Astrocyte (in vitro differentiated cells and primary cell): ENCODE measurements around the gene EIF3M. TPM values are rescaled to one million over a fixed set of nuclear protein-coding genes. Genes with fewer than 3 reads are reported as not detected.

Experiments used
- DNase-seq: peaks from one replicate; pipeline ENCODE4 v3.0.0-alpha.2; 2010; ENCODE audit warnings: low read depth
- FAIRE-seq: peaks from 2 replicates; lab custom pipeline; 2011; peaks lifted over from hg19 to GRCh38; lab: Jason Lieb, UNC
- H2AFZ ChIP-seq: 2 replicates; pipeline ENCODE4 v1.6.0; 2012; ENCODE audit warnings: low read depth, low read length, inconsistent platforms
- H3K27ac ChIP-seq: 2 replicates; pipeline ENCODE4 v1.5.1; 2011; ENCODE audit warnings: low read depth, low read length, inconsistent platforms
- H3K27me3 ChIP-seq: 2 replicates; pipeline ENCODE4 v1.6.0; 2011; ENCODE audit warnings: low read length, inconsistent platforms; ENCODE audit not compliant: insufficient read depth
- H3K36me3 ChIP-seq: 2 replicates; pipeline ENCODE4 v1.5.1; 2011; ENCODE audit warnings: low read length, inconsistent platforms; ENCODE audit not compliant: insufficient read depth
- H3K4me1 ChIP-seq: 2 replicates; pipeline ENCODE4 v1.5.1; 2011; ENCODE audit warnings: low read length, inconsistent platforms; ENCODE audit not compliant: insufficient read depth
- H3K4me2 ChIP-seq: 2 replicates; pipeline ENCODE4 v1.6.0; 2012; ENCODE audit warnings: low read length, inconsistent platforms
- H3K4me3 ChIP-seq: 2 replicates; pipeline ENCODE4 v1.5.1; 2011; ENCODE audit warnings: low read depth, mild to moderate bottlenecking, low read length, inconsistent platforms; ENCODE audit not compliant: insufficient read depth
- H3K79me2 ChIP-seq: 2 replicates; pipeline ENCODE4 v1.6.0; 2012; ENCODE audit warnings: mild to moderate bottlenecking, low read length, inconsistent platforms; ENCODE audit not compliant: insufficient read depth
- H3K9ac ChIP-seq: 2 replicates; pipeline ENCODE4 v1.6.0; 2012; ENCODE audit warnings: mild to moderate bottlenecking, low read length, inconsistent platforms
- H3K9me3 ChIP-seq: 2 replicates; pipeline ENCODE4 v1.5.1; 2012; ENCODE audit warnings: low read depth, mild to moderate bottlenecking, low read length, inconsistent platforms; ENCODE audit not compliant: insufficient read depth
- H4K20me1 ChIP-seq: 2 replicates; pipeline ENCODE4 v1.6.0; 2012; ENCODE audit warnings: low read length, inconsistent platforms; ENCODE audit not compliant: insufficient read depth
- H3K27ac Mint-ChIP-seq: one replicate; pipeline ENCODE4 v1.8.0; 2021; ENCODE audit warnings: mild to moderate bottlenecking, mixed read lengths; ENCODE audit not compliant: unreplicated experiment
- H3K27me3 Mint-ChIP-seq: one replicate; pipeline ENCODE4 v1.8.0; 2021; ENCODE audit warnings: low read depth, mixed read lengths; ENCODE audit not compliant: unreplicated experiment
- H3K36me3 Mint-ChIP-seq: one replicate; pipeline ENCODE4 v1.8.0; 2021; ENCODE audit warnings: low read depth, mixed read lengths; ENCODE audit not compliant: unreplicated experiment
- H3K4me1 Mint-ChIP-seq: one replicate; pipeline ENCODE4 v1.8.0; 2021; ENCODE audit warnings: low read depth, mixed read lengths; ENCODE audit not compliant: unreplicated experiment
- H3K4me3 Mint-ChIP-seq: one replicate; pipeline ENCODE4 v1.8.0; 2021; ENCODE audit warnings: mild to moderate bottlenecking, moderate library complexity, mixed read lengths; ENCODE audit not compliant: unreplicated experiment
- H3K9me3 Mint-ChIP-seq: one replicate; pipeline ENCODE4 v1.8.0; 2021; ENCODE audit warnings: mild to moderate bottlenecking, mixed read lengths; ENCODE audit not compliant: unreplicated experiment
- CTCF ChIP-seq: IDR thresholded peaks from 2 replicates; pipeline ENCODE4 v1.5.1; 2011; ENCODE audit warnings: low read depth, mild to moderate bottlenecking, inconsistent platforms, low read length, moderate library complexity; ENCODE audit not compliant: insufficient read depth
- EZH2 ChIP-seq: IDR thresholded peaks from 2 replicates; pipeline ENCODE4 v1.6.1; 2012; ENCODE audit warnings: mild to moderate bottlenecking, low read length, inconsistent platforms; ENCODE audit not compliant: insufficient read depth
- total RNA-seq: library from RNA; stranded (reverse); gene quantifications from 2 replicates; pipeline ENCODE4 v1.2.1, GENCODE V29; 2021

Gene EIF3M
- total RNA-seq, 1 donor from 2014 or later: 287 TPM

GRCh38 chr11:32610797-32611352 lies 27.2 kb downstream of the EIF3M start:
- Mint-ChIP-seq H3K4me1 (no peaks in the 10 kb centered on the region), H3K4me3 (no peak overlapping the region)
- FAIRE-seq: no peak

GRCh38 chr11:32613500-32614151 lies 30.0 kb downstream of the EIF3M start:
- Mint-ChIP-seq H3K4me3 (no peak overlapping the region), H3K9me3 (peaks cover 6% of the 10 kb centered on the region), H3K4me1 (no peaks in the 10 kb centered on the region), H3K36me3 (peaks cover 10% of the 10 kb centered on the region), H3K27me3 (no peaks in the 10 kb centered on the region), H3K27ac (no peak overlapping the region)
- TF ChIP-seq EZH2: no peak
- TF ChIP-seq CTCF: no peak
- no peak for FAIRE-seq
- Histone ChIP-seq H3K36me3 (no peaks in the 10 kb centered on the region), H3K27ac (no peak overlapping the region), H3K79me2 (no peaks in the 10 kb centered on the region), H4K20me1 (no peaks in the 10 kb centered on the region), H3K27me3 (no peaks in the 10 kb centered on the region), H3K9ac (no peak overlapping the region), H3K4me2 (no peak overlapping the region), H3K4me1 (no peaks in the 10 kb centered on the region), H3K9me3 (no peaks in the 10 kb centered on the region), H2AFZ (no peak overlapping the region), H3K4me3 (no peak overlapping the region)
- no peak for DNase-seq

More at GRCh38 chr11:32610797-32611352, 27.2 kb downstream of the EIF3M start:
- Histone ChIP-seq H3K79me2 (no peaks in the 10 kb centered on the region), H3K4me3 (no peak overlapping the region), H3K9me3 (peaks cover 3% of the 10 kb centered on the region), H2AFZ (no peak overlapping the region), H3K9ac (no peak overlapping the region), H3K27ac (no peak overlapping the region), H3K27me3 (no peaks in the 10 kb centered on the region), H3K4me2 (no peak overlapping the region), H3K4me1 (no peaks in the 10 kb centered on the region), H4K20me1 (no peaks in the 10 kb centered on the region), H3K36me3 (no peaks in the 10 kb centered on the region)
- Mint-ChIP-seq H3K36me3 (peaks cover 20% of the 10 kb centered on the region), H3K9me3 (peaks cover 5% of the 10 kb centered on the region), H3K27ac (no peak overlapping the region), H3K27me3 (no peaks in the 10 kb centered on the region)
- TF ChIP-seq CTCF (no peak), EZH2 (no peak)
- DNase-seq: no peak

GRCh38 chr11:32615422-32615821 lies 31.8 kb downstream of the EIF3M start:
- no peaks in the 10 kb centered on the region for H3K4me1 ChIP-seq
- no peak for DNase-seq
- H3K9me3 ChIP-seq: no peaks in the 10 kb centered on the region
- H3K27ac ChIP-seq: no peak overlapping the region
- Mint-ChIP-seq H3K4me3 (no peak overlapping the region), H3K27me3 (no peaks in the 10 kb centered on the region), H3K9me3 (peaks cover 2% of the 10 kb centered on the region), H3K4me1 (no peaks in the 10 kb centered on the region), H3K36me3 (no peaks in the 10 kb centered on the region), H3K27ac (no peak overlapping the region)
- no peaks in the 10 kb centered on the region for H3K27me3 ChIP-seq
- TF ChIP-seq EZH2 (no peak), CTCF (no peak)
- H2AFZ ChIP-seq: no peak overlapping the region
- no peak overlapping the region for H3K4me3 ChIP-seq
- no peak overlapping the region for H3K4me2 ChIP-seq
- no peaks in the 10 kb centered on the region for H4K20me1 ChIP-seq
- no peaks in the 10 kb centered on the region for H3K79me2 ChIP-seq
- H3K9ac ChIP-seq: no peak overlapping the region
- no peaks in the 10 kb centered on the region for H3K36me3 ChIP-seq
- no peak for FAIRE-seq
